GM18909 (cell line): ENCODE data around the gene TRIM29.

Experiments used
- ATAC-seq: cut with Tn5 transposase; IDR thresholded peaks from one replicate; pipeline ENCODE4 v1.9.1; 2021; ENCODE audit warnings: mild to moderate bottlenecking; ENCODE audit not compliant: unreplicated experiment, poor library complexity

TRIM29 gene

DNA sequence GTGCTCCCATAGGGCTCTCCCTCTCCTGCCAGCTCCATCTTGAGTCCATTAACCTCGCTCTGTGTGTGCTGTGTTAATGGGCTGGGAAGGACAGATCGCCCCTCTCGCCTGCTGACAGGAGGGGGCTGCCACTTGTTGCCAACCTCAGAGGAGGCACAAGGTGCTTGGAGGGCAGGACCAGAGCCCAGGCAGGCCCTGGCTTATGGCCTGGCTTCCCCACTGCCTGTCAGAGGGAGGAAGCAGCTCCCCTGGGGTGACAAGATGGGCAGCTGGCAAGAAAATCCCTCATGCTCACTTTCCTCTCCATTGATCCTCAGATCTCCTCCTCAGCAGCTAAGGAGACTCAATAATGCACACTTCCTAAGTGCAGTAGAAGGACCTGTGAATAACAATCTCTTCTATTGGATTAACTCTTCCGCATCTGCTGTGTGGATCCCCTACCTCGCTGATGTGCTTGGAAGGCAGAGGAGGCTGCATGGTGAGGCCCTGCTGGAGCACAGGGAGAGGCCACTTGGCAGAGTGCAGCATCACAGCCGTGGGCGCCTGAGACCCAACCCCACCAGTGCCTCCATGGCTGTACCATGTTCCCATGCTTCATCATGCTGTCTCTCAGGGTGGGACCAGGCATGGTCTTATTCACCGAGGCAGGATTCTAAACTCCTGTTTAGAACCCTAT lies 70.3 kb downstream of the TRIM29 start:
- ATAC-seq, result no peak

DNA sequence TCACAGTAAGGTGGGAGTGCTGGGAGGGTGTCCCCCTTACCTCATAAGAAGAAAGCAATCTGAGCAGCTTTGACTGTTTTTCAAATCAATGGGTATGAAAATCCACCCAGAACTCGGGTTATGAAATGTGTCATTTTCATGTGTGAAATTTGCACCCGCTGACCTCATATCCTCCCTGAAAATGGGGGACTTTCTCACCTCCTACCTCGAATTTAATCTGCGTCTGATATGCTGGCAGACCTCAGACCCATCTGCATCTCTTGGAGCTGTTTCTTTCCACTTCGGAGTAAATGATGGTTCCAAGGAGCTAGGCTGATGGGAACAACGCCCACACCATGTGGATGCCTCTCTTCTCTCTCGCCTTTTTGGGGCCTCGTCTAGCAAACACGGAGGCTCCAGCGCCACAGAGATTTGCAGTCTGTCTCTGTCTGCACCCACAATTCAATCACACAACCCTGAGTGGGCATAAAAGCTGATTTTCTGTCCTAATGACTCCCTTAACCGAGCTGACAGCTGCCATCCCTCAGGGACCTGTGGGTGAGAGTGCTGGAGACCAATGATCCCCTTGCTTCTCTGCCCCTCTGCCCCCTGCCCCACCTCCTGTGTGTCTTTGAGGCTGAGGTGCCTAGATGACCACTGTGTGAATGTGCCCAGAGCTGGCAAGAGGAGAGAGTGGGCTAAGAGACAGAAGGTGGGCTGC lies 71.0 kb downstream of the TRIM29 start:
- no peak for ATAC-seq

DNA sequence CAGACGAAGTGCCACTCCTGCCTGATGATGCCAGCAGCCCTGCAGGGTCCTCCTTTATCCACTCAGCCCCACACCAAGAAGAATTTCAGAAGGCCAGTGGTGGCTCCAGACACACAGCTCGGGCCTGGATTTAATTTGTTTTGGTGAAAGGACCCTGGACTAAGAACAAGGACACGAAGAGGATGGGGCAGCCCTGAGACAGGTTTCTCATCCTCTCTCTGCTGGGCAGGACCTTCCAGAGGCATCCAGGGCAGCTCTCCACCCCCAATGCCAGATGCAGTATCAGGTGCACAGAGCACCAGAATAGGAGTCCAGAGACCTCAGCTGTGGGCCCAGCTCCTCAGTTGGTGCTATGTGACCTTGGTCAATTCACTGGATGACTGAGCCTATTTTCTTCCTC lies 72.0 kb downstream of the TRIM29 start:
- ATAC-seq, result no peak

DNA sequence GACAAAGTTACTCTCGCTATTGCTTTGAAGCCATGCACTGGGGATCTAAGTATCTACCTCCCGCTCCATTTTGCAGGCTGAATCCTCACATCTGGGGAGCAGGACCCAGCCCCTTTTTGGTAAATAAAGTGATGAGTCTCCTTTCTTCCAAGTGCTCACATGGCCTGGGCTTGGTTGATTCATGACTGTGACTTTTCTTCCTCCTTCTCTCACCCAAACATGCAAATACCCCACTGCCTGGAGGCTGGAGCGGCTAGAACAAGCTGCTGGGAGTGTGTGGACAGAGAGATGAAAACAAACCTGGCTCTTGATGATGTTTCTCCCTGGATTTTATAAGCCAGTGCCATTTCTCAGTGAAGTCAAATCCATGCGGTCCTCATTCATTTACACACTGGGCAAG lies 72.7 kb downstream of the TRIM29 start:
- ATAC-seq, result no peak

DNA sequence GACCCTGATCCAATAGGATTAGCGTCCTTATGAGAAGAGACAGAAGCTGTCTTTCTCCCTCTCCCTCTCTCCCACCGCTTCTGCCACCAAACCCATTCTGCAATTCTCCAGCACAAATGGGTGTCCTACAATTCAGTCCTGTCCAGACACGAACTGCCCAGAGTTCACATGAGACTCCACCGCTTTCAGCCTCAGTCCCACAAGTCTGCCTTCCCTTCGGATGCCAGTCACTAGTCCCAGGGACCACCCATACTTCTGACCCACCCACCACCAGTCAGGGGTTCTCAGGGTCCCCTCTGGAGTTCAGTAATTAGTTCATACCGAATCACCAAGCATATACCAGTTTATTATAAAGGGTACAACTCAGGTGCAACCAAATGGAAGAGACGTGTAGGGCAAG lies 73.6 kb downstream of the TRIM29 start:
- ATAC-seq, result no peak

DNA sequence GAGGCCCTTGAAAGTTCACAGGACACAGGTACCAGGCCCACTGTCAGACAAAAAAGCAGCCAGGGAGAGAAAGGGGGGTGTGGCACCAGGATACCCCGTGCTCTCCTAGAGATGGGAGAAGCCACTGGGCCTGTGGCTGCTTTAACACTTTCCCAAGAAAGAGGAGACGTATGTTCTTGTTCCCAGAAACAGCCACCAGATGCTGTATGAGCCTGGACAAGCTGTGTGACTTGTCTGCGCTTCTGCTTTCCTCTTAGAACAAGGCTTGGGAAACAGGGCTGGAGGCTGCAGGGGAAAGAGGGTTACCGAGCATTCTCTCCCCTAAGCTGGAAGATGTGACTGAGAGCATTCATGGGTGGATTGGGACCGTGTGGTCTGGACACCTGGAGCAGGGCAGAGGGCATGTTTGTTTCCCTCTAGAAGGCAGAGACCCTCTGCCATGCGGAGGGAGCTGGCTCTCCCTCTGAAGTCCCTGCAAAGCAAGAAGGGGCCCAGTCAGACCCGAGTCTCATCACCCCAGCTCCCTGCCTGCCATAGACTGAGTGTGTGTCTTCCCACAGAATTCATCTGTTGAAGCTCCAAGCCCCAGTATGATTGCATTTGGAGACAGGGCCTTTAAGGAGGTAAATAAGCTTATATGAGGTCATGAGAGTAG lies 74.1 kb downstream of the TRIM29 start:
- no peak for ATAC-seq

DNA sequence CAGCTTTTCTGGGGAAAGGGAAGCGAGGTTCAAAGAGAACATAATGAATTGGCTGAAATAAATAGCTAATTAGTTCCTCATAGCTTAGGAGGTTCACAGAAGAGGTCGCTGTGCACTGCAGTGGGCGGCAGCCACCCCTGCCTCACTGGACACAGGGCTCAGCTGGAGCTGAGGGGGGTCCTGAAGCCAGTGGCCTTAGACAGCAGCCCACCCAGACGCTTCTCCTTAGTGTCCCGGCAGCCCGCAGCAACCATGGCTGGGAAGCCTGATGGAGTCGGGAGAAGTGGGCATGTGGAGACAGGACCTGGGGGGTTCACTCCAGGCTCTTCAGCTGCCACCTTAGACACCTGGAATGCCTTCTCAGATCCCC lies 75.4 kb downstream of the TRIM29 start:
- ATAC-seq, result no peak

DNA sequence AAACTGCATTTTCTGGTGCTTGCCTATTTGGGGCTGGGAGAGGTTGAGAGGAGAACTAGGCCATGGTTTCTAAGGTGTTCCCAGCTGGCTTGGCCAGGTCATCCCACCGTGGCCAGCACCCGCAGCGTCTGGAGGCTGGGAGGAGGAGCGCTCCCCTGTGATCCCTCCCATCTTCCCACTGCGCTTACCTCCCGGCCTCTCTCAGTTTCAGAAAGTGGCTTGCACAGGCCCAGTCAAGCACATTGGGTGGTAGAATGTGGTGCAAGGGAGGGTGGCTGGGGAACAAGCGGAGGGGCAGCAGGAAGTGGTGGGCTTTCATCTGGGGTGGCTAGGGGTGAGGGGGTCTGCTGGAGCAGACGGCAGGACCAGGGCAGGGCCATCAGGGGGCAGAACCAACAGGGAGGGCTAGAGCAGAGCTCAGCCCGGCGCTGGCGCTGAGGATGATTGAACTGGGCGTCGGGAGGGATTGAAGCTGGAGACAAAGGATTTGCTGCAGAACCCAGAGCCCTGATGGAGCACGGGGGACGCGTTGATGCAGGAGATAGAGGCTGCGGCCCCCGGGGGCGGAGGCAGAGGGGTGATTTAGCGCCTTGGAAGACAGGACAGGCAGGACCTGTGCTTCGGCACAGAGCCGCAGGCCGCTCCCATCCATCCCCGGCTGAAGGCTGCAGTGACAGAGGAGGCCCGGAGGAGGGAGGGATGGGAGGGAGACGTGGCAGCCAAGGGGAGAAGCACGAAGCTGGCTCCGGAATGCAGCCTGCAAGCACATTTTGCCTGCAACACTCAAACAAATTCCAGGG lies 76.0 kb downstream of the TRIM29 start:
- ATAC-seq, result no peak
